Measurements from ENCODE around the gene DPYSL3.

DNA sequence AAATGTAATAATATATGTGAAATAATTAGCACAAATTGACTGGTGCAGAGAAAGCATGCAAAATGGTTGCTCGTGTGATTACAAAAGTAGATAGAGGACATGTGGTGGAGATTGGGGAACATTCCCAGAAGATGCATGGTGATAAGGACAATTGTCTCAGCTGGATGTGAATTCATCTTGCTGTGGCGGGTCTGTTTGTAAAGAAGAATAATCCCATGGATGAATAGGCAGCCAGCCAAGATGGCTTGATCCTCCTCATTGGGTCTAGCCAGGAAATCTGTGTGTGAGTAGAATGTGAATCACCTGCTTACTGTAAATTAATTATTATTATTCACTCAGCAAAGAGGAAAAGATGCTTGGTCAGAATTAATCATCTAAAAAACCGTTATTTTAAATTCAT is 12.6 kb upstream of the DPYSL3 start:
- TF ChIP-seq POLR2AphosphoS5 (IDR thresholded peaks at IDR 0.05) (no peak), POLR2A (IDR thresholded peaks at IDR 0.05) (no peak)
- TF ChIP-seq, protein P1, sequence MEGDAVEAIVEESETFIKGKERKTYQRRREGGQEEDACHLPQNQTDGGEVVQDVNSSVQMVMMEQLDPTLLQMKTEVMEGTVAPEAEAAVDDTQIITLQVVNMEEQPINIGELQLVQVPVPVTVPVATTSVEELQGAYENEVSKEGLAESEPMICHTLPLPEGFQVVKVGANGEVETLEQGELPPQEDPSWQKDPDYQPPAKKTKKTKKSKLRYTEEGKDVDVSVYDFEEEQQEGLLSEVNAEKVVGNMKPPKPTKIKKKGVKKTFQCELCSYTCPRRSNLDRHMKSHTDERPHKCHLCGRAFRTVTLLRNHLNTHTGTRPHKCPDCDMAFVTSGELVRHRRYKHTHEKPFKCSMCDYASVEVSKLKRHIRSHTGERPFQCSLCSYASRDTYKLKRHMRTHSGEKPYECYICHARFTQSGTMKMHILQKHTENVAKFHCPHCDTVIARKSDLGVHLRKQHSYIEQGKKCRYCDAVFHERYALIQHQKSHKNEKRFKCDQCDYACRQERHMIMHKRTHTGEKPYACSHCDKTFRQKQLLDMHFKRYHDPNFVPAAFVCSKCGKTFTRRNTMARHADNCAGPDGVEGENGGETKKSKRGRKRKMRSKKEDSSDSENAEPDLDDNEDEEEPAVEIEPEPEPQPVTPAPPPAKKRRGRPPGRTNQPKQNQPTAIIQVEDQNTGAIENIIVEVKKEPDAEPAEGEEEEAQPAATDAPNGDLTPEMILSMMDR (IDR thresholded peaks at IDR 0.05) = no peak

All from gastroesophageal sphincter (tissue), 3 donors.